GM21367 (cell line): Measurements from ENCODE around the gene ARFIP1.
"Not testable (repeated sequence)": the region's sequence is repeated elsewhere in the genome, so short reads cannot be mapped to it uniquely, and the experiment has no call there.

ENCODE experiments used
- ATAC-seq: cut with Tn5 transposase; IDR thresholded peaks from one replicate; pipeline ENCODE4 v1.9.1; 2021; ENCODE audit not compliant: unreplicated experiment

ARFIP1 gene

GRCh38 chr4:152836936-152837335 is 57.2 kb downstream of the ARFIP1 start:
- no peak for ATAC-seq

- ATAC-seq, result not testable (repeated sequence)
Observed at GRCh38 chr4:152839729-152840128, 60.0 kb downstream of the ARFIP1 start.

- no peak for ATAC-seq
Observed at GRCh38 chr4:152843481-152844090, 63.8 kb downstream of the ARFIP1 start.

- ATAC-seq, result no peak
Observed at GRCh38 chr4:152847376-152847775, 67.6 kb downstream of the ARFIP1 start.

GRCh38 chr4:152848508-152848907 is 68.8 kb downstream of the ARFIP1 start:
- no peak for ATAC-seq

GRCh38 chr4:152849350-152849749 is 69.6 kb downstream of the ARFIP1 start:
- no peak for ATAC-seq

GRCh38 chr4:152850377-152850776 is 70.6 kb downstream of the ARFIP1 start:
- no peak for ATAC-seq

- ATAC-seq, result no peak
Observed at GRCh38 chr4:152851226-152851625, 71.5 kb downstream of the ARFIP1 start.

GRCh38 chr4:152853293-152853692 is 73.5 kb downstream of the ARFIP1 start:
- ATAC-seq, result no peak

- ATAC-seq, result not testable (repeated sequence)
Observed at GRCh38 chr4:152854016-152854415, 74.3 kb downstream of the ARFIP1 start.

GRCh38 chr4:152856960-152857359 is 77.2 kb downstream of the ARFIP1 start:
- no peak for ATAC-seq

GRCh38 chr4:152858934-152859333 is 79.2 kb downstream of the ARFIP1 start:
- no peak for ATAC-seq

GRCh38 chr4:152860046-152860445 is 80.3 kb downstream of the ARFIP1 start:
- no peak for ATAC-seq

- ATAC-seq, result no peak
Observed at GRCh38 chr4:152862608-152863007, 82.9 kb downstream of the ARFIP1 start.

- ATAC-seq, result no peak
Observed at GRCh38 chr4:152864361-152864760, 84.6 kb downstream of the ARFIP1 start.

- not testable (repeated sequence) for ATAC-seq
Observed at GRCh38 chr4:152866432-152866993, 86.8 kb downstream of the ARFIP1 start.

- no peak for ATAC-seq
Observed at GRCh38 chr4:152870606-152871005, 90.9 kb downstream of the ARFIP1 start.

GRCh38 chr4:152875261-152875660 is 95.5 kb downstream of the ARFIP1 start:
- ATAC-seq, result no peak

- no peak for ATAC-seq
Observed at GRCh38 chr4:152877868-152878267, 98.1 kb downstream of the ARFIP1 start.

GRCh38 chr4:152880263-152880662 is 100.5 kb downstream of the ARFIP1 start:
- no peak for ATAC-seq

GRCh38 chr4:152881974-152882373 is 102.2 kb downstream of the ARFIP1 start:
- ATAC-seq, result no peak

- ATAC-seq, result no peak
Observed at GRCh38 chr4:152885185-152885584, 105.4 kb downstream of the ARFIP1 start.

GRCh38 chr4:152886201-152886600 is 106.4 kb downstream of the ARFIP1 start:
- no peak for ATAC-seq
